PC-3 (cell line): ENCODE results near the gene ZNF774. TPM values are rescaled to one million over a fixed set of nuclear protein-coding genes. Genes with fewer than 3 reads are reported as not detected.

Experiments
- ATAC-seq: fragments of 200-7000 bp; cut with Tn5 transposase; 2 replicates; pipeline ENCODE4 v1.9.1; 2020; ENCODE audit warnings: mild to moderate bottlenecking, moderate library complexity
- BruUV-seq: library from RNA; stranded (reverse); fragments of 400-500 nt; replicated peaks from 2 replicates; lab custom pipeline; 2021; lab: Mats Ljungman, UMichigan
- CTCF ChIA-PET: fragments of 300-600 bp; sonication (Branson Sonifier 250); formaldehyde crosslinking; loops from one replicate; lab custom pipeline; 2022; ENCODE audit warnings: antibody characterized with exemption; lab: Charles Lee
- POLR2A ChIA-PET: fragments of 300-600 bp; sonication (Branson Sonifier 250); formaldehyde crosslinking; loops from one replicate; lab custom pipeline; 2022; ENCODE audit warnings: antibody characterized with exemption; ENCODE audit not compliant: unreplicated experiment; lab: Charles Lee
- DNase-seq: peaks from one replicate; pipeline ENCODE4 v3.0.0-alpha.2; 2015
- H2AFZ ChIP-seq: fragments of 300-600 bp; sonication (generic); 2 replicates; pipeline ENCODE4 v1.6.0; 2016; ENCODE audit warnings: antibody characterized with exemption, low read length
- H3F3A ChIP-seq: fragments of 300-600 bp; sonication (generic); one replicate; pipeline ENCODE4 v1.6.0; 2017; ENCODE audit warnings: antibody characterized with exemption, low read length, control low read depth, mild to moderate bottlenecking; ENCODE audit not compliant: unreplicated experiment
- H3K27ac ChIP-seq: fragments of 300-600 bp; sonication (generic); 2 replicates; pipeline ENCODE4 v1.5.1; 2016; ENCODE audit warnings: mild to moderate bottlenecking, low read length
- H3K27me3 ChIP-seq: fragments of 300-600 bp; sonication (generic); 2 replicates; pipeline ENCODE4 v1.6.1; 2016; ENCODE audit warnings: low read length, mixed read lengths
- H3K36me3 ChIP-seq: fragments of 300-600 bp; sonication (generic); 2 replicates; pipeline ENCODE4 v1.6.1; 2016; ENCODE audit warnings: low read depth, mixed run types, low read length, mixed read lengths
- H3K4me1 ChIP-seq: fragments of 300-600 bp; sonication (generic); 2 replicates; pipeline ENCODE4 v1.5.1; 2016; ENCODE audit warnings: low read length; ENCODE audit not compliant: insufficient read depth
- H3K4me2 ChIP-seq: fragments of 300-600 bp; sonication (generic); 2 replicates; pipeline ENCODE4 v1.6.0; 2016; ENCODE audit warnings: low read length
- H3K4me3 ChIP-seq: fragments of 300-600 bp; sonication (generic); 2 replicates; pipeline ENCODE4 v1.5.1; 2016; ENCODE audit warnings: mild to moderate bottlenecking, low read length, mixed read lengths
- H3K79me2 ChIP-seq: fragments of 300-600 bp; sonication (generic); 2 replicates; pipeline ENCODE4 v1.6.1; 2017; ENCODE audit warnings: low read length, mixed read lengths
- H3K9ac ChIP-seq: fragments of 300-600 bp; sonication (generic); 2 replicates; pipeline ENCODE4 v1.6.0; 2016; ENCODE audit warnings: mild to moderate bottlenecking, low read length
- H3K9me2 ChIP-seq: fragments of 300-600 bp; sonication (generic); replicated peaks from 2 replicates; pipeline ENCODE4 v1.6.1; 2016; ENCODE audit warnings: mixed run types, low read length, mixed read lengths
- H3K9me3 ChIP-seq: fragments of 300-600 bp; sonication (generic); 2 replicates; pipeline ENCODE4 v1.6.1; 2016; ENCODE audit warnings: low read length, mixed read lengths
- H4K20me1 ChIP-seq: fragments of 300-600 bp; sonication (generic); 2 replicates; pipeline ENCODE4 v1.6.1; 2016; ENCODE audit warnings: low read length, mixed read lengths
- EZH2 ChIP-seq: fragments of 300-600 bp; sonication (generic); IDR thresholded peaks from one replicate; pipeline ENCODE4 v1.6.1; 2017; ENCODE audit warnings: antibody characterized with exemption, mild to moderate bottlenecking, low read length; ENCODE audit not compliant: unreplicated experiment
- EZH2phosphoT487 ChIP-seq: fragments of 300-600 bp; sonication (generic); IDR thresholded peaks from 2 replicates; pipeline ENCODE4 v1.6.1; 2018; ENCODE audit warnings: mild to moderate bottlenecking, antibody characterized with exemption, low read length, borderline replicate concordance
- intact Hi-C: fragments of 100-400 bp; cut with micrococcal nuclease; formaldehyde crosslinking; loops from 2 replicates; pipeline ENCODE4 v1.9.0; 2023
- total RNA-seq: library from RNA; depleted of rRNA; stranded (reverse); fragments of >200 nt; gene quantifications from 2 replicates; pipeline ENCODE4 v1.2.3, GENCODE V29; 2014
- TF ChIP-seq, protein P1 (sequence below): fragments of 300-600 bp; sonication (generic); conservative IDR thresholded peaks from 2 replicates; pipeline ENCODE4 v1.5.1; 2017; ENCODE audit warnings: antibody characterized with exemption, low read depth, mild to moderate bottlenecking, low read length

The ZNF774 gene
- total RNA-seq, 1 experiment from 2014 or later: 1.9 TPM

DNA sequence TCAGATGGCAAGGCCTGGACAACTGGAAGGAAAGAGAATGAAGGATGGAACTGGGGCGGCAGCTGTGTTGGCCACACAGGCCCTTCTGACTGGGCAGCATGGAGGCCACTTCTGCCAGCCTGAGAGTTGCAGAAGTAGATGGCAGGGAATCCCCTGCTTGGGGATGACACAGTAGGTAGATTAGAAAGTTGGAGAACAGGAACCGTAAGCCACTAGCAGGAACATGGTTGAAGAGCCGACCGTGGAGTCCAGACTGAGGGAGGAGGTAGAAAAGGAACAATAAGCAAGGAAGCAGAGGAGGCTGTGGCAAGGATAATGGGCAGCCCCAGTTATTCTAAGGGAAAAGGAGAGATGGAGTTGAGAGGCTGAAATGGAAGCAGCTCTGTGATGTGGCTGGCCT is 26.4 kb upstream of the ZNF774 start:
- CTCF ChIA-PET: no interaction called here
- no peak overlapping the region for H3K4me2 ChIP-seq
- no peak overlapping the region for H3K4me3 ChIP-seq
- no peaks in the 10 kb centered on the region for H4K20me1 ChIP-seq
- intact Hi-C loops: no loop called here
- H3K27ac ChIP-seq: no peak overlapping the region
- ATAC-seq: no peak
- no peaks in the 10 kb centered on the region for H3F3A ChIP-seq
- no peaks in the 10 kb centered on the region for H3K27me3 ChIP-seq
- H3K9me3 ChIP-seq: no peaks in the 10 kb centered on the region
- TF ChIP-seq EZH2phosphoT487 (no peak), EZH2 (no peak)
- TF ChIP-seq, protein P1, sequence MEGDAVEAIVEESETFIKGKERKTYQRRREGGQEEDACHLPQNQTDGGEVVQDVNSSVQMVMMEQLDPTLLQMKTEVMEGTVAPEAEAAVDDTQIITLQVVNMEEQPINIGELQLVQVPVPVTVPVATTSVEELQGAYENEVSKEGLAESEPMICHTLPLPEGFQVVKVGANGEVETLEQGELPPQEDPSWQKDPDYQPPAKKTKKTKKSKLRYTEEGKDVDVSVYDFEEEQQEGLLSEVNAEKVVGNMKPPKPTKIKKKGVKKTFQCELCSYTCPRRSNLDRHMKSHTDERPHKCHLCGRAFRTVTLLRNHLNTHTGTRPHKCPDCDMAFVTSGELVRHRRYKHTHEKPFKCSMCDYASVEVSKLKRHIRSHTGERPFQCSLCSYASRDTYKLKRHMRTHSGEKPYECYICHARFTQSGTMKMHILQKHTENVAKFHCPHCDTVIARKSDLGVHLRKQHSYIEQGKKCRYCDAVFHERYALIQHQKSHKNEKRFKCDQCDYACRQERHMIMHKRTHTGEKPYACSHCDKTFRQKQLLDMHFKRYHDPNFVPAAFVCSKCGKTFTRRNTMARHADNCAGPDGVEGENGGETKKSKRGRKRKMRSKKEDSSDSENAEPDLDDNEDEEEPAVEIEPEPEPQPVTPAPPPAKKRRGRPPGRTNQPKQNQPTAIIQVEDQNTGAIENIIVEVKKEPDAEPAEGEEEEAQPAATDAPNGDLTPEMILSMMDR: no peak
- no peak overlapping the region for H3K9ac ChIP-seq
- no peak overlapping the region for H2AFZ ChIP-seq
- H3K36me3 ChIP-seq: no peaks in the 10 kb centered on the region
- no peak for DNase-seq
- H3K4me1 ChIP-seq: peaks cover under 1% of the 10 kb centered on the region; the same call in 1 of the 2 replicates
- no TSS peak for BruUV-seq
- H3K79me2 ChIP-seq: no peaks in the 10 kb centered on the region
- POLR2A ChIA-PET: no interaction called here
- no peaks in the 10 kb centered on the region for H3K9me2 ChIP-seq

DNA sequence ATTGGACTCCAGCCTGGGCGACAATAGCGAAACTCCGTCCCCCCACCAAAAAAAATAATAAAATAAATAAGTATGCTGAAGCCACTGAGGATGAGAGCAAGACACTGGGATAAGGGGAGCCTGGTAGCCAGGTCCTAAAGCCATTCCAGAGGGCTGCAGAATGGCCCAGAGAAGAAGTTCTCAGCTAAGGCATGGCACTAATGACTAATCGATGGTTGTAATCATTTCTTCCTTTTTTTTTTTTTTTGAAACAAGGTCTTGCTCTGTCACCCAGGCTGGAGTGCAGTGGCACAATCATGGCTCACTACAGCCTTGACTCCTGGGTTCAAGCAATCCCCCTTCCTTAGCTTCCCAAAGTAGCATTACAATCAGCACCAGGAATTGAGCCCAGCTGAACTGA is 25.6 kb upstream of the ZNF774 start:
- Histone ChIP-seq H3K27me3 (no peaks in the 10 kb centered on the region), H3K4me1 (no peaks in the 10 kb centered on the region), H2AFZ (no peak overlapping the region), H3K9me2 (no peaks in the 10 kb centered on the region), H3K4me3 (no peak overlapping the region), H3K27ac (no peak overlapping the region), H3K79me2 (no peaks in the 10 kb centered on the region), H4K20me1 (no peaks in the 10 kb centered on the region), H3K36me3 (no peaks in the 10 kb centered on the region), H3K9me3 (no peaks in the 10 kb centered on the region), H3K9ac (no peak overlapping the region), H3F3A (no peaks in the 10 kb centered on the region), H3K4me2 (no peak overlapping the region)
- ATAC-seq (no peak), DNase-seq (no peak)
- TF ChIP-seq EZH2phosphoT487 (no peak), EZH2 (no peak)
- TF ChIP-seq, protein P1: no peak
- ChIA-PET CTCF (no interaction called here), POLR2A (no interaction called here)
- intact Hi-C loops: no loop called here
- BruUV-seq: no TSS peak

DNA sequence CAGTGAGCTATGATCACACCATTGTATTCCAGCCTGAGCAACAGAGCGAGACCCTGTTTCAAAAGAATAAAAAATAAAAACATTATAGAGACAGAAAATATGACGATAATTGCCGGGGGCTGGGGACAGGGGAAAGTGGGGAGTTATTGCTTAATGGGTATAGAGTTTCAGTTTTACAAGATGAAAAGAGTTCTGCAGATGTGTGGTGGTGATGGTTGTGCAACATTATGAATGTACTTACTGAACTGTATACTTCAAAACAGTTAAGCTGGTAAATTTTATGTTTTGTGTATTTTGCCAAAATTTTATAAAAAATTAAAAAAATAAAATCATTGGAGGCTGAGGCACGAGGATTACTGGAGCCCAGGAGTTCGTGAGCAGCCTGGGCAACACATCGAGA is 24.8 kb upstream of the ZNF774 start:
- CTCF ChIA-PET: no interaction called here
- intact Hi-C loops: no loop called here

More for the DNA sequence above, 24.8 kb upstream of the ZNF774 start:
- no peaks in the 10 kb centered on the region for H3K36me3 ChIP-seq
- TF ChIP-seq EZH2phosphoT487 (no peak), EZH2 (no peak)
- TF ChIP-seq, protein P1: no peak
- no peaks in the 10 kb centered on the region for H3K9me2 ChIP-seq
- no peak overlapping the region for H3K9ac ChIP-seq
- BruUV-seq: no TSS peak
- H3K79me2 ChIP-seq: no peaks in the 10 kb centered on the region
- H3F3A ChIP-seq: no peaks in the 10 kb centered on the region
- no peaks in the 10 kb centered on the region for H3K9me3 ChIP-seq
- ATAC-seq (no peak), DNase-seq (no peak)
- H3K27me3 ChIP-seq: no peaks in the 10 kb centered on the region
- H3K27ac ChIP-seq: no peak overlapping the region
- H3K4me2 ChIP-seq: no peak overlapping the region
- H2AFZ ChIP-seq: no peak overlapping the region
- POLR2A ChIA-PET: no interaction called here
- H3K4me3 ChIP-seq: no peak overlapping the region
- no peaks in the 10 kb centered on the region for H4K20me1 ChIP-seq
- no peaks in the 10 kb centered on the region for H3K4me1 ChIP-seq
